DND-41 (cell line): Measurements from ENCODE around the gene CYP17A1.

ENCODE experiments used
- EZH2 ChIP-seq: IDR thresholded peaks from 3 replicates; pipeline ENCODE4 v1.6.1; 2012; ENCODE audit warnings: borderline replicate concordance, low read depth, mild to moderate bottlenecking, moderate library complexity, low read length, inconsistent platforms; ENCODE audit not compliant: severe bottlenecking
- TF ChIP-seq, protein P1 (sequence below): IDR thresholded peaks from 2 replicates; pipeline ENCODE4 v1.5.1; 2012; ENCODE audit warnings: borderline replicate concordance, low read length, moderate library complexity, mild to moderate bottlenecking; ENCODE audit not compliant: poor library complexity, severe bottlenecking; ENCODE audit errors: extremely low read depth

DNA sequence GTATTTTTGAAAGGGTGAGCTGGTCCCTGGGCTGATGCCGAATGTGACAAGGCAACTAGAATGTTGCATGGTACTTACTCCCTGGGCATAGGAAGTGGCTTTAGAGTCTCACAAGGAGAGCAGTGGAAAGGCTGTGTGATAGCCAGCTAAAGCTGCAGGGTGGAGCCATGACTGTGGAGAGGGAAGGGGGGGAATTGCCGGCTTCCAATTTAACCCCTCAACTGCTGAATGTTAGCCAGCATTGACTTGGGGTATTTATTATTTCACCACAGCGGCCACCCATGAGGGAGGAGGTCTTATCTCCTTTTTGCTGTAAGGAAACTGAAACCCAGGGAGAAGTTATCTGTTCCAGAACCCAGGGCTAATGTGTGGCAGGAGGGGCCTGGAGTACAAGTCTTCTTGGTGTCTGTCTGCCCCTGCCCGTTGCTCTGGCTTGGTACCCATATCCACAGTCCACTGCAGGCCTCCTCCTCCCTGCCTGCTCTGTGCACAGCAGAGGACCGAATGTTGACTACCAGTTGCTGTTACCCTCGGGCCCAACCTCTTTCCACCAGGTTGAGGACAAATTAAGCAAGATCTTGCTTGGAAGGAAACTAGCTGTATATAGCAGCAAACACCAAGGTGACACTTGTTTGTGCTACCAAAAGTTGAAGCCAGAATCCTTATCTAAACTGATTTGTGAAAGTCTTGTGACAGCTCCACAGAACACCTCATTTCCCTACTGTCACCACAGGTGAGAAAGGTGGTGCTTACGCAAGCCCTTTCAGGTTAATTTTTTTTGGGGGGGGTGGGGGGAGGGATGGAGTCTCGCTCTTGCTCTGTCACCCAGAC, 55.9 kb downstream of the CYP17A1 start:
- TF ChIP-seq, protein P1, sequence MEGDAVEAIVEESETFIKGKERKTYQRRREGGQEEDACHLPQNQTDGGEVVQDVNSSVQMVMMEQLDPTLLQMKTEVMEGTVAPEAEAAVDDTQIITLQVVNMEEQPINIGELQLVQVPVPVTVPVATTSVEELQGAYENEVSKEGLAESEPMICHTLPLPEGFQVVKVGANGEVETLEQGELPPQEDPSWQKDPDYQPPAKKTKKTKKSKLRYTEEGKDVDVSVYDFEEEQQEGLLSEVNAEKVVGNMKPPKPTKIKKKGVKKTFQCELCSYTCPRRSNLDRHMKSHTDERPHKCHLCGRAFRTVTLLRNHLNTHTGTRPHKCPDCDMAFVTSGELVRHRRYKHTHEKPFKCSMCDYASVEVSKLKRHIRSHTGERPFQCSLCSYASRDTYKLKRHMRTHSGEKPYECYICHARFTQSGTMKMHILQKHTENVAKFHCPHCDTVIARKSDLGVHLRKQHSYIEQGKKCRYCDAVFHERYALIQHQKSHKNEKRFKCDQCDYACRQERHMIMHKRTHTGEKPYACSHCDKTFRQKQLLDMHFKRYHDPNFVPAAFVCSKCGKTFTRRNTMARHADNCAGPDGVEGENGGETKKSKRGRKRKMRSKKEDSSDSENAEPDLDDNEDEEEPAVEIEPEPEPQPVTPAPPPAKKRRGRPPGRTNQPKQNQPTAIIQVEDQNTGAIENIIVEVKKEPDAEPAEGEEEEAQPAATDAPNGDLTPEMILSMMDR = no peak
- TF ChIP-seq EZH2 = no peak
